Activated naive CD4-positive, alpha-beta T cell treated with Interleukin-2 at 50 U/mL for 16 hours (primary cell): ENCODE data around the gene ANGPTL2.
"Not testable (repeated sequence)": the region's sequence is repeated elsewhere in the genome, so short reads cannot be mapped to it uniquely, and the experiment has no call there.

ENCODE experiments used
- DNase-seq: peaks from one replicate; pipeline ENCODE4 v3.0.0-alpha.2; 2020

The ANGPTL2 gene

GRCh38 chr9:127154390-127155191 is 32.2 kb upstream of the ANGPTL2 start:
- peak; percentile 35 for DNase-seq

GRCh38 chr9:127154003-127154389 is 31.6 kb upstream of the ANGPTL2 start:
- no peak for DNase-seq

GRCh38 chr9:127153501-127153900 is 31.1 kb upstream of the ANGPTL2 start:
- DNase-seq: no peak

GRCh38 chr9:127149463-127150390 is 27.3 kb upstream of the ANGPTL2 start:
- no peak for DNase-seq

- no peak for DNase-seq
These were observed 26.6 kb upstream of the ANGPTL2 start for GRCh38 chr9:127149010-127149409.

GRCh38 chr9:127148014-127148413 is 25.6 kb upstream of the ANGPTL2 start:
- no peak for DNase-seq

GRCh38 chr9:127147251-127147650 is 24.8 kb upstream of the ANGPTL2 start:
- no peak for DNase-seq

GRCh38 chr9:127146841-127147240 is 24.4 kb upstream of the ANGPTL2 start:
- DNase-seq: not testable (repeated sequence)

- DNase-seq: no peak
These were observed 22.4 kb upstream of the ANGPTL2 start for GRCh38 chr9:127144670-127145445.

- no peak for DNase-seq
These were observed 21.6 kb upstream of the ANGPTL2 start for GRCh38 chr9:127143920-127144465.

- DNase-seq: no peak
These were observed 20.6 kb upstream of the ANGPTL2 start for GRCh38 chr9:127142931-127143464.

GRCh38 chr9:127142291-127142690 is 19.9 kb upstream of the ANGPTL2 start:
- no peak for DNase-seq

- no peak for DNase-seq
These were observed 18.6 kb upstream of the ANGPTL2 start for GRCh38 chr9:127140842-127141675.

GRCh38 chr9:127140181-127140580 is 17.7 kb upstream of the ANGPTL2 start:
- no peak for DNase-seq

- DNase-seq: no peak
These were observed 17.3 kb upstream of the ANGPTL2 start for GRCh38 chr9:127139775-127140174.

- DNase-seq: no peak
These were observed 16.8 kb upstream of the ANGPTL2 start for GRCh38 chr9:127139071-127139731.

- no peak for DNase-seq
These were observed 16.0 kb upstream of the ANGPTL2 start for GRCh38 chr9:127138444-127138843.

- DNase-seq: no peak
These were observed 15.4 kb upstream of the ANGPTL2 start for GRCh38 chr9:127137640-127138360.

GRCh38 chr9:127136880-127137639 is 14.6 kb upstream of the ANGPTL2 start:
- no peak for DNase-seq
